D341Med (cell line): Measurements from ENCODE around the gene TRIM29.

ENCODE experiments used
- DNase-seq: peaks from one replicate; pipeline ENCODE4 v3.0.0; 2012; ENCODE audit warnings: low spot score

Gene TRIM29

GRCh38 chr11:120122924-120123683, 14.8 kb downstream of the TRIM29 start:
- DNase-seq, result no peak

DNA sequence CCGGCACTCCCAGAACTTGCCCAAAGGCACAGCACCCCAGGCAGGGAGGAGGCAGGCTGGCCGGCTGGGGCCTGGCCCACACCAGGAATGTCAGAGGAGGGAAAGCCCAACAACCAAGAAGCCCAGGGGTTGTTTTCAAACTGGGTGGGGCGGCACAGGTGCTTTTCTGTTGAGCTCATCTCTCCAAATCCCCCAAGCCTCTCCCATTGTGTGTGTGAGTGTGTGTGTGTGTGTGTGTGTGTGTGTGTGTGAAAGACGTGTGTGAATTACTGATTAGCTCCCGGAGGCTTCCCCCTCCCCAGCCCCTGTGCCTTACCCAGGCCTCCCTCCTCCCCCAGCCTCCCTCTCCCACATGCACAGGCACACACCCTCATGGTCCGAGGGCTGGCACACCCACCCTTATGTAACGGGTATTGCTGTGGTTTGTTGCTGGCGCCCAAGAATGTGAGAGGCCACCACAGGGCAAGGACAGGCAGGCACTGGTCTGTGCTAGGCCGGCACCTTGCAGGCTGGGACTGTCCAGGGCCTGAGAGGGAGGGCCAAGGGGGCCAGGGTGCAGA, 15.9 kb downstream of the TRIM29 start:
- DNase-seq, result no peak

GRCh38 chr11:120121336-120121735, 16.6 kb downstream of the TRIM29 start:
- no peak for DNase-seq

DNA sequence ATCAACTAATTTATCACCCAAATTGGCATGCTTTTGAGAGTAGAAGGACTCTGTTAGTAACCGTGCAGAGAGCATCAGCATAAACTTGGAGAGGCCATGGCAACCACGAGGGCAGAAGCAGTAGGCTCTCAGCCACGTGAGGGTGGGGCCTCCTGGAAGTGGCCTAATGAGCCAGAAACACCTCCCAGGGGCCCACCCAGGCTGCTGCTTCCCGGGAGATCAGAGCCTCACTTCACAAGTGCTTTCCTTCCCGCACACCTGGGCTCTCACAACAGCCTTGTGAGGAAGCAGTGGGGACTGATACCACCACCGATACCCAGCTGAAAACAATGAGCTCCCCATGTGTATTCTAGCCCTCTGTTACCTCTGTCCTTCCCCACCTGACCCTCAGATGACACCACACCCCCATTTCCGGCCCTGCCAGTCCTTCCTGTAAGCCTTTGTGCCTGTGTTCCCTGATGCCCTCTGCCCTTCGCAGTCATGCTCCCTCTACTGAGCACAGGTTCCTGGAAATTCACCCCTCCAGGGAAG, 17.0 kb downstream of the TRIM29 start:
- no peak for DNase-seq

DNA sequence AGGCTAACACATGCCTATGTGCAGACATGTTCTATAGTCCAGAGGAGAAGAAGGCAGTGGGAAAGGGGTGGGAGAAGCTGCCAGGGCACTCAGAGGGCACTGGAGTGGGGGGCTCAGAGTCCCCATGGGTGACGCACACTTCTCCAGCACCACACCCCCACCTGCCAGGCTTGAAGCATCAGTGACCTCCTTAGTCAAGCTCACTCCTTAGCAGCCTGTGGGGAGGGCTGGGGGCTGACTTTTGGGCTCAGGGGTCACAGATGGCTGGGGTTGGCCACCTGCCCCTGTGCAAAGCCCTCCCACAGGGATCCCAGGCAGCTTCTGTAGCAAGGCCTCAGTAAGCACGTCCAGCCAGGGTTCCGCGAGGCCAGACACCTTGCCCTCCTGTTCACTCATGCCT, 18.8 kb downstream of the TRIM29 start:
- DNase-seq, result no peak

GRCh38 chr11:120117991-120118390, 19.9 kb downstream of the TRIM29 start:
- no peak for DNase-seq

DNA sequence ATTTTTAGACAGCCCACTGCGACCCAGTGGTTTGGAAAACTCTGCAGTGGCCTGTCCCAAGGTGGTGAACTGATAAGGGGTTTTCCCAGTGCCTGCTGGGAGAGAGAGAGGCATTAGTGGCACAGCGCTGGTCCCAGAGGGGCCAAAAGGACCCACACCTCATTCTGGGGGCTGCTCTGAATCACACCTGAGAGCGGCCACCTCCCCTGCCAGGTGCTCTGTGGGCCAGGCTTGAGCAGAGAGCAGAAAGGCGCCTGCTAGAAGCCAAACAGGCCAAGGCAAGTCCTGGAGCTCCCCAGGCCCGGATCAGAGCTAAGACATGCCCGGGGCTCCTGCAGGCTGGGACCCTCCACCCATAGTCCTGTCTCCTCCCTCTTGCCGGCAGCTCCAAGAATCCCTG, 20.9 kb downstream of the TRIM29 start:
- DNase-seq, result no peak

GRCh38 chr11:120115272-120116000, 22.5 kb downstream of the TRIM29 start:
- DNase-seq, result no peak

GRCh38 chr11:120112174-120112796, 25.6 kb downstream of the TRIM29 start:
- no peak for DNase-seq

- DNase-seq, result peak; percentile 75
Measured at GRCh38 chr11:120109531-120109930, 28.4 kb downstream of the TRIM29 start.

GRCh38 chr11:120108785-120109168, 29.1 kb downstream of the TRIM29 start:
- DNase-seq, result no peak

DNA sequence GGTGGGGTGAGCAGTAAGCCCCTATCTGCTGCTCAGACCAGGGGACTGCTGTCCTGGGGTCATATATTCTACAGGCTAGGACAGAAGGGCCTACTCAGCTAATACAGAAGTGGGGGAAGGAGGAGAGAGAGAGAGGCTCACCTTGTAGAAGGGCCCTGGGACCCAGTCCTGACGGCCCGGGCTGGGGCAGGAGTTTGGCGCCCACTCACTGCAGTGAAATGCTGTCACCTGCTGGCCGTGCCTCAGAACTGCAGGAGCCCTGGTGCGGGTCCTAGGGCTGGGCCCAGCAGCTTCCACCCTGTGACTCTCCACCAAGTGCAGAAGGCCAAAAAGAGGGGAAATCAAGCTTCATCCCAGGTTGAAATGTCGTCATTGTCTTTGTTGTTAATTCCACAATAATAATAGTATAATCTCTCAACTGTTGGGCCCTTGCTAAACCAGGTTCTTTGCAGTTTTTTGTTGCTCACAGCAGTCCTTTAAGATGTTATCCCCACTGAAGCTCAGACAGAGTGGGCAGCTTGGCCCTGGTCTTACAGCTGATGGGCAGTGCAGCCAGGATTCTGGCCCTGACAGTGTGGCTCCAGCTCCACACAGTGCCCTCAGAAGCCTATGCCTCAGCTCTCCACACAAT, 29.6 kb downstream of the TRIM29 start:
- DNase-seq, result peak; percentile 94

DNA sequence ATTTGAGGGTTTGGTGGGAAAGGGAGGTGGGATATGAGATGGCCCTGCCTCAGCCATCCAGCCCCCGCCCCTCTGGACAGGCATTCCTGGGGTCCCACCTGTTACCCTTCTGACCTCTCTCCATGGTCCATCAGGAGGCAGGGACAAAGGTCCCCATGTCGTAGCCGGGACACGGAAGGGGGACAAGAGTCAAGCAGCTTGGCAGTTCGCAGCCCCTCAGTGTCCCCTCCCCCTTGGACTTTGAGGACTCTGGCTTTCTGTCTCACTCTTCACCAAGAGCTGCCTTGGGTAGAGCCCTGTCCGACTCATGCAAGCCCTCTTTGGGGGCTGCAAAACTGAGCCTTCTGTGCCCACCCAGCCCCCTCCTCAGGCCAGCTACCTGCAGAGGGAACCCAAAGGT, 30.2 kb downstream of the TRIM29 start:
- DNase-seq, result no peak

DNA sequence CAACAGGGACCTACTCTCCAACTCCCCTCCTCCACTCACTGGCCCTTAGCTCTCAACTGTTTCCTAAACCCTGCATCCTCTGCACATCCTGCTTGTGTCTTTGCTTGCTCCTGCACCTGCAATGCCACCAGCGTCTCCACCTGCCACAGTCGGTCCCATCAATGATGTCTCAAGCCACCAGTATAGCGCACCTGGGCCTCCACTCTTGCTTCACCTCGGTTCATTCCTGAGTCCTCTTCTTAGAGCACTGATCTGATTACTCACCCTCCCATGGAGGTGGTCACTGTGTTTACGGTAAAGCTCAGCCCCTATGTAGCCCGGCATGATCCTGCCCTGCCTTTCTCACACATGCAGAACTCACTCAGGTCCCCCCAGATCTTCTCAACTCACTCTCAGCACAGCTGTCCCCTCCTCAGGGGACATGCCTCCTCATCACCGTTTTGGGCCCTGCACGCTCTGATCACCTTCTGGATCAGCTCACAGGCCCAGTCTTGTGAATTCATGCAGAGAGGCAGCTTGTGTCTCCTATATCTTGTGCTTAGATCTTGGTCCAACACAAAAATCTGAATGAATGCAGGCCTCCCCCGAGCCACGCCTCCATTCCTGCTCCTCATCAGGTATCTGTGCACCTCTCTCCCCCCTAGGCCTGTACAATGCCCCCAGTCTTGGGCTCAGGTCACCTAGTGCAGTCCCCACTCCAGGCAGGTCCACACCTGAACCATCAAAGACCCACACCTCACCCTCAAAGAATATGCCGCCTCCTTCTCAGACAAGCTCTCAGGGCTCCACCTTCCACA, 31.4 kb downstream of the TRIM29 start:
- DNase-seq, result no peak

DNA sequence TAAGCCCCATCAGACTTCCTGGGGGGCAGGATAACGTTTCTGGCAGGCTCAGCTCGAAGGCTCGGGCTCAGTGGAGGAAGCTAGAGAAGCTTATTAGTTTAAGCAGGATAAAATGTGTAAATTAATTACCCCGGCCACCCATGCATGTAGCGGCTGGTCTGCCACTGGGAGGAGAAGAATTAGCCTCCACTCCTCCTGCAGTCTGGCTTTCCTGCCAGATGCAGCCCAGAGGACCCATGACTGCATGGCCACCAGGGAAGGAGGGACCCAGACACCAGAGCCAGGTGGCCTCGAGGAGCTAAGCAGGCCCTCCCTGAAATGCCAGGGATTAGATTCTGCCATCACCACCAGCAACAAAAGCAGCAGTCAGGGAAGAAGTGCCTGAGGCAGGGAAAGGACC, 32.3 kb downstream of the TRIM29 start:
- DNase-seq, result peak; percentile 80

GRCh38 chr11:120104041-120104565, 33.8 kb downstream of the TRIM29 start:
- DNase-seq, result no peak

GRCh38 chr11:120102864-120103122, 35.1 kb downstream of the TRIM29 start:
- no peak for DNase-seq

DNA sequence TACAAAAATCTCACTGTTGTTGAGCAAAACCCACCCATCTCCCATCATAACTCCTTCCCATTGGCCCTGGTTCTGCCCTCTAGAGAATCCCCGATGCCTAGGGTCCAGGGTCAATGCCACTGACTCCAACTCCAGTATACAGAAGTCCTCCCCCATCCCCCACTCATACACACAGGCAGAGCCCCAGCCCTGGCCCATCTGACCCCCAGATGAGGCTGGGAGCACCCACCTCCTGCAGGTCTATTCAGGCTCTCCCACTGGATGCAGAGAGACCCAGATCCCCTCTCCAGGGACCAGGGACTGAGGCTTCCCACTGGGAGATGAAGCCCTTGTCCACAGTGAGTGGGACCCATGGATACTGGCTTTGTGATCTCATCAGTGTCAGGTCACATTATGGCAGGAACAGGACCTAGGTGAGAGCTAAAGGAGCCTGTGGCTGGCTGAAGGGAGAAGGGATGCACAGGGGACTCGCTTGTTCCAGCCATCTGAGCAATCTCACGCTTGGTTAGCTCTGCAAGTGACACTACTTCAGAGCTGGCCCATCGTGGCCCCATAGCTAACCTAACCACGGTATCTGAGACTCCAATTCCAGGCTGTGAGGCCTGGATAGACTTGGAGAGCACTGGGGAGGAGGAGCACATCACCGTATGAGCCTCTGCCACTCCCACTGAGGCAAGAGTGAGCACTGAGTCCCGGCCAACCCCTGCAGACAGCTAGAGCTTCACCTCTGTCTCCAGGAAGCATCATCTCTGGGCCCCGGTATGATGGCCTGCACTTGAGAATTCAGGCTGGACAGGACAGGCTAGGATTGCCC, 35.7 kb downstream of the TRIM29 start:
- DNase-seq, result no peak

DNA sequence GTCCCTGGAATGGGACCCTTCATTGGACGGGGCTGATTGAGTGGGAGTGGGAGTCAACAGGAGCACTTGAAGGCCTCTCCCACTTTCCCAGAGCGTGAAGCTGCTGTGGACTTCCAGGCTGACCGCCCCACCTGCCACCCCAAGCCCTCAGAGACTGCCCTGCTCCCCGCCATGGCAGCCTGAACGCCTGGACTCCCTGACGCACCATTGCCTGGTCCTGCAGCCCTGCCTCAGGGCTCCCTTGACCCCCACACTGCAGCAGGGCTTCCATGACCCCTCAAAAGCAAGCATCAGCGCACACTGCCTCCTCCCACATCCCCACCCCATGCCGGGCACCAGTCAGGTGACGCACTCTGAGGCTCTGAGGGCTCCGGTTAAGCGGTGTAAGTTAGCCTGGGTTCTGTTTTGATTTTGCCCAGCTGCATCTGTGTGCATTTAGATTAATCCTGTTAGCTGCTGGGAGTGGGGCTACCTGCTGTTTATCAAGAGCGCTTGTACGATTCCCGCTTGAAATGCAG, 39.4 kb downstream of the TRIM29 start:
- DNase-seq, result no peak

GRCh38 chr11:120097721-120098385, 40.1 kb downstream of the TRIM29 start:
- no peak for DNase-seq
